ENCODE measurements around the gene AJM1. TPM values are rescaled to one million over a fixed set of nuclear protein-coding genes. Genes with fewer than 3 reads are reported as not detected.
A peak's percentile ranks its signal among the peaks of the same experiment; 100 is the strongest.
"Not testable (repeated sequence)": the region's sequence is repeated elsewhere in the genome, so short reads cannot be mapped to it uniquely, and the experiment has no call there.

The AJM1 gene
- total RNA-seq = 0.52 TPM

DNA sequence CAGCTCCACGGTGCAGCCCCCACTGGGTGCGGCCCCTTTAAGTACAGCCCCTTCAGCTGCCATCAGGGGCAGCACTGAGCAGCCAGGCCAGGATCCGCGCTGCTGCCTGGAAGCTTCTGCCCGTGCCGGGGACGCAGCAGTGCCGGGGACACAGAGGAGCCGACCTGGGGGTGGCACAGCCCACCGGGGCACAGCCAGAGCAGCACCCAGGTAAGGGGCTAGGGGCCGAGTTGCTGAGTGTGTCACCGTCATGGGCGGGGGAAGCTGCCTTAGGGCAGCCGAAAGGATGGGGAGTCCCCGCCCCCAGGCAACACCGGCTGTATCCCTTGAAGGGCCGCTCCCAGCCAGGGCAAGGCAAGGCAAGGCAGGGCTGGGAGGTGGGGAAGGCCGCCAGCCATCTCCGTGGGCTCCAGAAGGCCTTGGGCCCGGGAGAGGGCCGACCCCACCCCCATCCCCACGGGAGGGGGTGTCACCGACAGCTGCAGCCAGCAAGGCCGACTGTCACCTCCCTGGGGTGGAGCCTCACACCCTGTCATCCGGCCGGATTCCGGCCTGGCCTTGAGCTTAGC lies at the start of gene AJM1:
Gene AJM1, plus strand, starts transcription at position 99 of the 569 bp plus-strand sequence. CDS start 1,937 bp downstream, outside the sequence.
- peaks cover 5 to 19% (median 7%) of the 10 kb centered on the region in 3 donors for H3K27me3 ChIP-seq (ENCODE audit: control insufficient read depth in 3 of 3, insufficient read depth in 3 of 3, low read length in 3 of 3)
- not testable (repeated sequence) for H3K27ac ChIP-seq (ENCODE audit: low read depth, low read length)
- peak within 1 kb of the TSS in 2 of 3 donors; percentile 65 to 74 for H3K9ac ChIP-seq (ENCODE audit: low read depth in 1 of 3, low read length in 3 of 3)

DNA sequence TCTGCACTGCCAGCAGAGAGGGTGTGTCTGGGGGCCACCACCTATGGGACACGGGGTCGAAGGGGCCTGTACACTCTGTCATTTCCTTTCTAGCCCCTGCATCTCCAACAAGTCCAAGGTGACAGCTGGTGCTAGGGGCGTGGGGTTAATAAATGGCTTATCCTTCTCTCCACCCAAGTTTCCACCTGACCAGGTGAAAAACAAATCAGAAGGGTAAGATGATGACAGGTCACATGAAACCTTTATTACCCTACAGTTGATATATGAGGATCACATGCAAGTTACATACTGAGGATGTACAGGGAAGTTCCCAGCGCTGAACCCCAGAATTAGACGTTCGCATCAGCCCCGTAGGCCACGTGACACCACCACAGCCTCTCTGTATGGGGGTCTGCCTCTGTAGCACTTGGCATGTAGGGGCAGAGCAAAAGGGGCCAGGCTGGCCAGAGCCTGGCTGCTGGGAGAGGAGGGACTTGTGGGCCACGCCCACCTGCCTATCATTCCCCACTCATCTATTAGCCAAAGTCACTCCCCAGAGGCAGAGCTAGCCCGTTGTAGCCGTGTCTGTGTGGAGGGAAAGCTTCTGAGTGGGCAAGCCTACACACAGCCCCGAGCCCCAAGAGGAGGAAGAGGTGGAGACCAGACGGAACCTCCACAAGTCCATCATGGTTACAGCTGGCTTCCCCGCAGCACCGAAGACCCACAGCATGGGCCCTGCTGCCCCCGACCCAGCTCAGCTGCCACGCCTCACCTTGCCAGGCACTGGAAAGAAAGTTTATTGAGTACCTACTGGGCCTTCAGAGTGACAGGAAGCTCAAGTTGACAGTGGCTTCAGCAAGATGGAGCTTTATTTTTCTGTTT lies 49.0 kb upstream of the AJM1 start:
- Histone ChIP-seq H3K9me3 (ENCODE audit: control insufficient read depth in 3 of 3, low read length in 3 of 3) (no peaks in the 10 kb centered on the region), H3K27ac (ENCODE audit: low read depth, low read length) (no peak overlapping the region), H3K4me3 (ENCODE audit: low read length in 3 of 3) (no peak overlapping the region), H3K4me1 (ENCODE audit: control insufficient read depth in 3 of 3, insufficient read depth in 3 of 3, low read length in 3 of 3) (peaks cover 18 to 19% (median 19%) of the 10 kb centered on the region in 3 donors), H3K36me3 (ENCODE audit: control insufficient read depth in 3 of 3, insufficient read depth in 3 of 3, low read length in 3 of 3) (peaks cover 0 to 8% (median 7%) of the 10 kb centered on the region in 3 donors), H3K27me3 (ENCODE audit: control insufficient read depth in 3 of 3, insufficient read depth in 3 of 3, low read length in 3 of 3) (peaks cover under 1 to 14% (median 10%) of the 10 kb centered on the region in 3 donors), H3K9ac (ENCODE audit: low read depth in 1 of 3, low read length in 3 of 3) (no peak overlapping the region)

More for the DNA sequence above, at the start of gene AJM1:
- H3K36me3 ChIP-seq (ENCODE audit: control insufficient read depth in 3 of 3, insufficient read depth in 3 of 3, low read length in 3 of 3) = peaks cover 7 to 18% (median 13%) of the 10 kb centered on the region in 3 donors
- not testable (repeated sequence) for H3K9me3 ChIP-seq (ENCODE audit: control insufficient read depth in 3 of 3, low read length in 3 of 3)
- peaks cover 19 to 31% (median 29%) of the 10 kb centered on the region in 3 donors for H3K4me1 ChIP-seq (ENCODE audit: control insufficient read depth in 3 of 3, insufficient read depth in 3 of 3, low read length in 3 of 3)
- peak within 1 kb of the TSS; percentile 60 to 76 (median 70) for H3K4me3 ChIP-seq (ENCODE audit: low read length in 3 of 3)

DNA sequence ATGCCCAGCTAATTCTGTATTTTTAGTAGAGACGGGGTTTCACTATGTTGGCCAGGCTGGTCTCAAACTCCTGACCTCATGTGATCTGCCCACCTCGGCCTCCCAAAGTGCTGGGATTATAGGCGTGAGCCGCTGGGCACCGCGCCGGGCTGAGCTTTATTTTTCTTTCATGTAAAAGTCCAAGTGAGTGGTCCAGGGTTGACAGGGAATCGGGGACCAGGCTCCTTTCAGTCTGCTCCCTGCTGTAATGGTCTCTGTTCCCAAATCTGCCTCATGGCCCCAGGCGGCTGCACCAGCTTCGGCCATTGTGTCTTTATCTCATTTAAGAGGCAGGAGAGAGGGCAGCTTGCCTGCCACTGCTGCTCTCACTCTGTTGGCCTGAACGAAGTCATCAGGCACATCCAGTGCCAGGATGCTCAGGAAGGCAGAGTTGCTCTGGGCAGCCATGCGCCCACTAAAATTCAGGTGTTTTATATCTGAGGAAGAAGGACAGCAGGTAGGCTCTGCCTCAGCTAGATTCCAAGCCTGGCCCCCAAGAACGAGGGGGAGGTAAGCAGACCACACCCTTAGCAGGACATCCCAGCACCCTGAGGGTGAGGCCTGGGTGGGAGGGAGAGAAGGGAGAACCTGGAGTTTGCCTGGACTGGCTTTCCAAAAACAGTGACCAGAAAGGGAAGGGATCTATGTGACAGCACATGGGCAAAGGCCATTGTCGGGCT lies 47.8 kb upstream of the AJM1 start:
- Histone ChIP-seq H3K9ac (ENCODE audit: low read depth in 1 of 3, low read length in 3 of 3) (no peak overlapping the region), H3K4me1 (ENCODE audit: control insufficient read depth in 3 of 3, insufficient read depth in 3 of 3, low read length in 3 of 3) (peaks cover 21 to 28% (median 23%) of the 10 kb centered on the region in 3 donors), H3K27me3 (ENCODE audit: control insufficient read depth in 3 of 3, insufficient read depth in 3 of 3, low read length in 3 of 3) (peaks cover 12 to 25% (median 21%) of the 10 kb centered on the region in 3 donors), H3K27ac (ENCODE audit: low read depth, low read length) (no peak overlapping the region), H3K36me3 (ENCODE audit: control insufficient read depth in 3 of 3, insufficient read depth in 3 of 3, low read length in 3 of 3) (peaks cover 0 to 8% (median 7%) of the 10 kb centered on the region in 3 donors), H3K4me3 (ENCODE audit: low read length in 3 of 3) (no peak overlapping the region), H3K9me3 (ENCODE audit: control insufficient read depth in 3 of 3, low read length in 3 of 3) (no peaks in the 10 kb centered on the region)

DNA sequence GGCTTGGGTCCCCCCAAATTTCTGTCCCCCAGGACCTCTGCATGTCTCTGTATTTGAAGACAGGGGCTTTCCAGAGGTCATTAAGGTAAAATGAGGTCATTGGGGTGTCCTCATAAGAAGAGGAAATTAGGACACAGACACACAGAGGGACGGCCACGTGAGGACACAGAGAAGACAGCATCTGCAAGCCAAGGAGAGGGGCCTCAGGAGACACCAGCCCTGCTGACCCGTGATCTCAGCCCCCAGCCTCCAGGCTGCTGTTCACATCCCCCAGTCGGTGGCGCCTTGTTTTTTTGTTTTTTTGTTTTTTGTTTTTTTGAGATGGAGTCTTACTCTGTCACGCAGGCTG lies 47.3 kb upstream of the AJM1 start:
- H3K27me3 ChIP-seq (ENCODE audit: control insufficient read depth in 3 of 3, insufficient read depth in 3 of 3, low read length in 3 of 3) = peaks cover 17 to 30% (median 23%) of the 10 kb centered on the region in 3 donors
- peaks cover 0 to 8% (median 7%) of the 10 kb centered on the region in 3 donors for H3K36me3 ChIP-seq (ENCODE audit: control insufficient read depth in 3 of 3, insufficient read depth in 3 of 3, low read length in 3 of 3)
- no peaks in the 10 kb centered on the region for H3K9me3 ChIP-seq (ENCODE audit: control insufficient read depth in 3 of 3, low read length in 3 of 3)
- peaks cover 26 to 33% (median 28%) of the 10 kb centered on the region in 3 donors for H3K4me1 ChIP-seq (ENCODE audit: control insufficient read depth in 3 of 3, insufficient read depth in 3 of 3, low read length in 3 of 3)
- H3K27ac ChIP-seq (ENCODE audit: low read depth, low read length) = no peak overlapping the region
- no peak overlapping the region for H3K9ac ChIP-seq (ENCODE audit: low read depth in 1 of 3, low read length in 3 of 3)
- no peak overlapping the region for H3K4me3 ChIP-seq (ENCODE audit: low read length in 3 of 3)

GRCh38 chr9:136796238-136796774 lies 46.0 kb upstream of the AJM1 start, which contains the start of gene CCDC183:
CCDC183 (plus strand) TSS chr9:136796338; CDS start chr9:136796398, 60 bp downstream.
- peaks cover 0 to 8% (median 7%) of the 10 kb centered on the region in 3 donors for H3K36me3 ChIP-seq (ENCODE audit: control insufficient read depth in 3 of 3, insufficient read depth in 3 of 3, low read length in 3 of 3)
- peaks cover 31 to 33% (median 32%) of the 10 kb centered on the region in 3 donors for H3K4me1 ChIP-seq (ENCODE audit: control insufficient read depth in 3 of 3, insufficient read depth in 3 of 3, low read length in 3 of 3)
- H3K27ac ChIP-seq (ENCODE audit: low read depth, low read length) = no peak within 1 kb of the TSS
- H3K9me3 ChIP-seq (ENCODE audit: control insufficient read depth in 3 of 3, low read length in 3 of 3) = no peaks in the 10 kb centered on the region
- no peak within 1 kb of the TSS for H3K4me3 ChIP-seq (ENCODE audit: low read length in 3 of 3)
- H3K27me3 ChIP-seq (ENCODE audit: control insufficient read depth in 3 of 3, insufficient read depth in 3 of 3, low read length in 3 of 3) = peaks cover 26 to 39% (median 27%) of the 10 kb centered on the region in 3 donors
- peak within 1 kb of the TSS in 1 of 3 donors; percentile 16 for H3K9ac ChIP-seq (ENCODE audit: low read depth in 1 of 3, low read length in 3 of 3)

GRCh38 chr9:136796775-136797347 lies 45.4 kb upstream of the AJM1 start:
- H3K36me3 ChIP-seq (ENCODE audit: control insufficient read depth in 3 of 3, insufficient read depth in 3 of 3, low read length in 3 of 3); H3K4me3 ChIP-seq (ENCODE audit: low read length in 3 of 3); H3K27ac ChIP-seq (ENCODE audit: low read depth, low read length); H3K9me3 ChIP-seq (ENCODE audit: control insufficient read depth in 3 of 3, low read length in 3 of 3): not testable (repeated sequence)
- Histone ChIP-seq H3K4me1 (ENCODE audit: control insufficient read depth in 3 of 3, insufficient read depth in 3 of 3, low read length in 3 of 3) (peaks cover 25 to 28% (median 27%) of the 10 kb centered on the region in 3 donors), H3K27me3 (ENCODE audit: control insufficient read depth in 3 of 3, insufficient read depth in 3 of 3, low read length in 3 of 3) (peaks cover 26 to 44% (median 27%) of the 10 kb centered on the region in 3 donors), H3K9ac (ENCODE audit: low read depth in 1 of 3, low read length in 3 of 3) (peak overlapping the region in 1 of 3 donors; percentile 16)

DNA sequence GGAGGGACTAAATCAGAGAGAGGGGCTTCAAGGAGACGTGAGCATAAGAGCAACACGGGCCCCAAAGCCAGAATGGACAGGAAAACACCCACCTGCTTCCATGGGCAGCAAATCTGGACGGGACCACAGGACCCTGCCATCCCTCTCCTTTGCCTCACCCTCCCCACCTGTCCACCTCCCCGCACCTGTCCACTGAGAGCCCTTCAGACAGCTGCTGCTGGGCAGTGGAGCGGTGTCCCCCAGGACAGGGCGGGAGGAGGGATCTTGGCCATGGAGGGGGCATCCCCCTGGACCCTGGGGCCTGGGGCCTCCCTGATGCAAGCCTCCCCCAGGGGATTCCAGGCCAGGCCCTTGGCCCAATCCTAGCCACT lies 43.6 kb upstream of the AJM1 start:
- Histone ChIP-seq H3K27ac (ENCODE audit: low read depth, low read length) (no peak overlapping the region), H3K4me3 (ENCODE audit: low read length in 3 of 3) (no peak overlapping the region), H3K4me1 (ENCODE audit: control insufficient read depth in 3 of 3, insufficient read depth in 3 of 3, low read length in 3 of 3) (peaks cover 18 to 22% (median 22%) of the 10 kb centered on the region in 3 donors), H3K36me3 (ENCODE audit: control insufficient read depth in 3 of 3, insufficient read depth in 3 of 3, low read length in 3 of 3) (no peaks in the 10 kb centered on the region), H3K9me3 (ENCODE audit: control insufficient read depth in 3 of 3, low read length in 3 of 3) (no peaks in the 10 kb centered on the region), H3K27me3 (ENCODE audit: control insufficient read depth in 3 of 3, insufficient read depth in 3 of 3, low read length in 3 of 3) (peaks cover 32 to 51% (median 33%) of the 10 kb centered on the region in 3 donors), H3K9ac (ENCODE audit: low read depth in 1 of 3, low read length in 3 of 3) (peak overlapping the region in 1 of 3 donors; percentile 25)

DNA sequence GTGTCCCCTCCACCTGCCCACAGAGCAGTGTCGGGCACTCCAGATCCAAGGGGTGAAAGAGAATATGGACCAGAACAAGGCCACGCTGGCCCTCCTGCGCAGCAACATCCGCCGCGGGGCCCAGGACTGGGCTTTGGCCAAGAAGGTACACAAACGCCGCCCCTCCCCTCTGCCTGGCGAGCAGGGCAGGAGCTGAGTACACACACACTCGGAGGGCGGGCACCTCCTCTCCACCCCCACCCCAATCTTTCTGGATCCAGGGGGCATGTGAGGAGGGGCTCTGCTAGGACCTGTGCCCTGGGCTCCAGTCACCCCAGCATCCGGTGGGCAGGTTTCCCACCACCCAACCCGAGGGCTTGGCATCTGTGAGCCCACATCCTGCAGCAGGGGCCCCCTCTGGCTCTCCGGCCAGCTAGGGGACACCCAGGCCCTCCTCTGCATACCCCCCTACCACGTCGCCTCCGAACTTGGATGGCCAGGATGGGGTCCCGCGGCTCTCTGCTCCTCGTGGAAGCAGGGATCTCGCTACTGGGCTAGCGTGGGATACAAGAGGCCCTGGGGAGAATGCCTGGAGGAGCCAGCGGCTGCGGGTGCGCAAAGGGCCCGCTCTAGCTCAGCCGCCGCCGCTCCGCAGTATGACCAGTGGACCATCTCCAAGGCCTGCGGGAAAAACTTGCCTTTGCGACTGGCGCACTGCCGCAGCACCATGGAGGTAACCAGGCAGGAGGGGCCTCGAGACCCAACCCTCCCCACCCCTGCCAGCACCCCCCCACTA lies 43.0 kb upstream of the AJM1 start:
- Histone ChIP-seq H3K27ac (ENCODE audit: low read depth, low read length) (no peak overlapping the region), H3K27me3 (ENCODE audit: control insufficient read depth in 3 of 3, insufficient read depth in 3 of 3, low read length in 3 of 3) (peaks cover 32 to 51% (median 33%) of the 10 kb centered on the region in 3 donors), H3K9me3 (ENCODE audit: control insufficient read depth in 3 of 3, low read length in 3 of 3) (no peaks in the 10 kb centered on the region), H3K4me3 (ENCODE audit: low read length in 3 of 3) (no peak overlapping the region), H3K36me3 (ENCODE audit: control insufficient read depth in 3 of 3, insufficient read depth in 3 of 3, low read length in 3 of 3) (no peaks in the 10 kb centered on the region), H3K9ac (ENCODE audit: low read depth in 1 of 3, low read length in 3 of 3) (no peak overlapping the region), H3K4me1 (ENCODE audit: control insufficient read depth in 3 of 3, insufficient read depth in 3 of 3, low read length in 3 of 3) (peaks cover 18 to 22% (median 22%) of the 10 kb centered on the region in 3 donors)

Measured in skeletal muscle tissue (tissue), 4 donors.